ENCODE results near the gene RAPGEF5.

Gene RAPGEF5

GRCh38 chr7:22219036-22219435 is 137.9 kb downstream of the RAPGEF5 start:
- no peak for TF ChIP-seq CTCF (conservative IDR thresholded peaks at IDR 0.05; ENCODE audit: control insufficient read depth, insufficient read depth, low read depth, low read length)
- DNase-seq (ENCODE audit: low read depth) = no peak
- H3K4me3 ChIP-seq (ENCODE audit: control insufficient read depth, low read depth, low read length) = no peak overlapping the region

GRCh38 chr7:22216832-22217475 is 140.0 kb downstream of the RAPGEF5 start:
- no peak overlapping the region for H3K4me3 ChIP-seq (ENCODE audit: control insufficient read depth, low read depth, low read length)
- DNase-seq (ENCODE audit: low read depth) = no peak
- no peak for TF ChIP-seq CTCF (conservative IDR thresholded peaks at IDR 0.05; ENCODE audit: control insufficient read depth, insufficient read depth, low read depth, low read length)

- no peak for TF ChIP-seq CTCF (conservative IDR thresholded peaks at IDR 0.05; ENCODE audit: control insufficient read depth, insufficient read depth, low read depth, low read length)
- H3K4me3 ChIP-seq (ENCODE audit: control insufficient read depth, low read depth, low read length) = no peak overlapping the region
- no peak for DNase-seq (ENCODE audit: low read depth)
Observed at GRCh38 chr7:22216309-22216708, 140.6 kb downstream of the RAPGEF5 start.

GRCh38 chr7:22214000-22214399 is 143.0 kb downstream of the RAPGEF5 start:
- no peak for DNase-seq (ENCODE audit: low read depth)
- TF ChIP-seq CTCF (conservative IDR thresholded peaks at IDR 0.05; ENCODE audit: control insufficient read depth, insufficient read depth, low read depth, low read length) = no peak
- no peak overlapping the region for H3K4me3 ChIP-seq (ENCODE audit: control insufficient read depth, low read depth, low read length)

GRCh38 chr7:22213081-22213480 is 143.9 kb downstream of the RAPGEF5 start:
- TF ChIP-seq CTCF (conservative IDR thresholded peaks at IDR 0.05; ENCODE audit: control insufficient read depth, insufficient read depth, low read depth, low read length) = no peak
- DNase-seq (ENCODE audit: low read depth) = no peak
- no peak overlapping the region for H3K4me3 ChIP-seq (ENCODE audit: control insufficient read depth, low read depth, low read length)

- no peak for TF ChIP-seq CTCF (conservative IDR thresholded peaks at IDR 0.05; ENCODE audit: control insufficient read depth, insufficient read depth, low read depth, low read length)
- no peak for DNase-seq (ENCODE audit: low read depth)
Observed at GRCh38 chr7:22210967-22211366, 146.0 kb downstream of the RAPGEF5 start.

GRCh38 chr7:22210355-22210754 is 146.6 kb downstream of the RAPGEF5 start:
- no peak overlapping the region for H3K4me3 ChIP-seq (ENCODE audit: control insufficient read depth, low read depth, low read length)
- no peak for TF ChIP-seq CTCF (conservative IDR thresholded peaks at IDR 0.05; ENCODE audit: control insufficient read depth, insufficient read depth, low read depth, low read length)
- DNase-seq (ENCODE audit: low read depth) = no peak

More at GRCh38 chr7:22210967-22211366, 146.0 kb downstream of the RAPGEF5 start:
- no peak overlapping the region for H3K4me3 ChIP-seq (ENCODE audit: control insufficient read depth, low read depth, low read length)
